ENCODE results near the gene TEX22. TPM values are rescaled to one million over a fixed set of nuclear protein-coding genes. Genes with fewer than 3 reads are reported as not detected.
A peak's percentile ranks its signal among the peaks of the same experiment; 100 is the strongest.

TEX22 gene
- total and polyA plus RNA-seq, 2 donors = 0.85 to 1.2 TPM

- H3K27me3 ChIP-seq (ENCODE audit: control insufficient read depth in 2 of 2, insufficient read depth in 1 of 2, low read length in 1 of 2) = peaks cover 23 to 49% of the 10 kb centered on the region in 2 donors
- peaks cover 12 to 38% of the 10 kb centered on the region in 2 donors for H3K4me1 ChIP-seq (ENCODE audit: control insufficient read depth in 2 of 2, insufficient read depth in 2 of 2, low read length in 2 of 2)
- H3K4me3 ChIP-seq (ENCODE audit: low read length in 2 of 2) = peak overlapping the region; percentile 32 to 81
- peak in 5 of 9 donors; percentile 55 to 86 (median 57) for DNase-seq (ENCODE audit: low read depth in 6 of 9, low spot score in 9 of 9)
- peak overlapping the region in 1 of 2 donors; percentile 61 for H3K27ac ChIP-seq (ENCODE audit: low read depth in 1 of 2, low read length in 1 of 2)
- WGBS = 4% methylated on average over 79 of the region's 79 CpGs
- no peaks in the 10 kb centered on the region for H3K9me3 ChIP-seq (ENCODE audit: control insufficient read depth in 2 of 2, insufficient read depth in 1 of 2, low read length in 1 of 2)
- no peaks in the 10 kb centered on the region for H3K36me3 ChIP-seq (ENCODE audit: control insufficient read depth in 2 of 2, insufficient read depth in 2 of 2, low read length in 1 of 2)
Measured at GRCh38 chr14:105414456-105415371, 16.4 kb downstream of the TEX22 start.

GRCh38 chr14:105415481-105416428 lies 17.4 kb downstream of the TEX22 start:
- WGBS = 97% methylated on average over 25 of the region's 25 CpGs
- no peak overlapping the region for H3K27ac ChIP-seq (ENCODE audit: low read depth in 1 of 2, low read length in 1 of 2)
- peak overlapping the region; percentile 32 to 81 for H3K4me3 ChIP-seq (ENCODE audit: low read length in 2 of 2)
- peaks cover 23 to 39% of the 10 kb centered on the region in 2 donors for H3K27me3 ChIP-seq (ENCODE audit: control insufficient read depth in 2 of 2, insufficient read depth in 1 of 2, low read length in 1 of 2)
- peaks cover 14 to 41% of the 10 kb centered on the region in 2 donors for H3K4me1 ChIP-seq (ENCODE audit: control insufficient read depth in 2 of 2, insufficient read depth in 2 of 2, low read length in 2 of 2)
- no peaks in the 10 kb centered on the region for H3K36me3 ChIP-seq (ENCODE audit: control insufficient read depth in 2 of 2, insufficient read depth in 2 of 2, low read length in 1 of 2)
- H3K9me3 ChIP-seq (ENCODE audit: control insufficient read depth in 2 of 2, insufficient read depth in 1 of 2, low read length in 1 of 2) = peaks cover 0 to 3% of the 10 kb centered on the region in 2 donors
- no peak for DNase-seq (ENCODE audit: low read depth in 6 of 9, low spot score in 9 of 9)

- H3K9me3 ChIP-seq (ENCODE audit: control insufficient read depth in 2 of 2, insufficient read depth in 1 of 2, low read length in 1 of 2) = peaks cover 0 to 3% of the 10 kb centered on the region in 2 donors
- H3K27ac ChIP-seq (ENCODE audit: low read depth in 1 of 2, low read length in 1 of 2) = no peak overlapping the region
- no peak for DNase-seq (ENCODE audit: low read depth in 6 of 9, low spot score in 9 of 9)
- H3K4me3 ChIP-seq (ENCODE audit: low read length in 2 of 2) = no peak overlapping the region
- peaks cover 14 to 31% of the 10 kb centered on the region in 2 donors for H3K27me3 ChIP-seq (ENCODE audit: control insufficient read depth in 2 of 2, insufficient read depth in 1 of 2, low read length in 1 of 2)
- 98% methylated on average over 11 of the region's 11 CpGs for WGBS
- peaks cover 17 to 44% of the 10 kb centered on the region in 2 donors for H3K4me1 ChIP-seq (ENCODE audit: control insufficient read depth in 2 of 2, insufficient read depth in 2 of 2, low read length in 2 of 2)
- peaks cover 0 to 1% of the 10 kb centered on the region in 2 donors for H3K36me3 ChIP-seq (ENCODE audit: control insufficient read depth in 2 of 2, insufficient read depth in 2 of 2, low read length in 1 of 2)
Measured at GRCh38 chr14:105416671-105417070, 18.3 kb downstream of the TEX22 start.

- 95% methylated on average over 3 of the region's 3 CpGs for WGBS
- H3K36me3 ChIP-seq (ENCODE audit: control insufficient read depth in 2 of 2, insufficient read depth in 2 of 2, low read length in 1 of 2) = peaks cover 0 to 3% of the 10 kb centered on the region in 2 donors
- no peak overlapping the region for H3K27ac ChIP-seq (ENCODE audit: low read depth in 1 of 2, low read length in 1 of 2)
- H3K9me3 ChIP-seq (ENCODE audit: control insufficient read depth in 2 of 2, insufficient read depth in 1 of 2, low read length in 1 of 2) = peaks cover 0 to 3% of the 10 kb centered on the region in 2 donors
- peaks cover 27 to 52% of the 10 kb centered on the region in 2 donors for H3K4me1 ChIP-seq (ENCODE audit: control insufficient read depth in 2 of 2, insufficient read depth in 2 of 2, low read length in 2 of 2)
- no peak overlapping the region for H3K4me3 ChIP-seq (ENCODE audit: low read length in 2 of 2)
- DNase-seq (ENCODE audit: low read depth in 6 of 9, low spot score in 9 of 9) = no peak
- H3K27me3 ChIP-seq (ENCODE audit: control insufficient read depth in 2 of 2, insufficient read depth in 1 of 2, low read length in 1 of 2) = peaks cover 7 to 21% of the 10 kb centered on the region in 2 donors
Measured at GRCh38 chr14:105417690-105418121, 19.4 kb downstream of the TEX22 start.

- peaks cover 30 to 50% of the 10 kb centered on the region in 2 donors for H3K4me1 ChIP-seq (ENCODE audit: control insufficient read depth in 2 of 2, insufficient read depth in 2 of 2, low read length in 2 of 2)
- 89% methylated on average over 19 of the region's 19 CpGs for WGBS
- peak overlapping the region in 1 of 2 donors; percentile 46 for H3K4me3 ChIP-seq (ENCODE audit: low read length in 2 of 2)
Measured at GRCh38 chr14:105418269-105419194, 20.2 kb downstream of the TEX22 start.

GRCh38 chr14:105419195-105420091 lies 21.1 kb downstream of the TEX22 start, which contains the start of gene MTA1:
Gene MTA1, plus strand, starts transcription at chr14:105419827. Its CDS starts 209 bp downstream, at chr14:105420036.
- Histone ChIP-seq H3K27ac (ENCODE audit: low read depth in 1 of 2, low read length in 1 of 2) (peak within 1 kb of the TSS; percentile 30 to 44), H3K9me3 (ENCODE audit: control insufficient read depth in 2 of 2, insufficient read depth in 1 of 2, low read length in 1 of 2) (peaks cover 0 to 3% of the 10 kb centered on the region in 2 donors), H3K4me1 (ENCODE audit: control insufficient read depth in 2 of 2, insufficient read depth in 2 of 2, low read length in 2 of 2) (peaks cover 30 to 45% of the 10 kb centered on the region in 2 donors), H3K4me3 (ENCODE audit: low read length in 2 of 2) (peak within 1 kb of the TSS; percentile 82 to 89), H3K36me3 (ENCODE audit: control insufficient read depth in 2 of 2, insufficient read depth in 2 of 2, low read length in 1 of 2) (peaks cover 0 to 3% of the 10 kb centered on the region in 2 donors), H3K27me3 (ENCODE audit: control insufficient read depth in 2 of 2, insufficient read depth in 1 of 2, low read length in 1 of 2) (peaks cover 0 to 4% of the 10 kb centered on the region in 2 donors)
- 9% methylated on average over 95 of the region's 96 CpGs for WGBS
- DNase-seq (ENCODE audit: low read depth in 6 of 9, low spot score in 9 of 9) = peak in 2 of 9 donors; percentile 30 to 68

More at GRCh38 chr14:105418269-105419194, 20.2 kb downstream of the TEX22 start:
- H3K36me3 ChIP-seq (ENCODE audit: control insufficient read depth in 2 of 2, insufficient read depth in 2 of 2, low read length in 1 of 2) = peaks cover 0 to 3% of the 10 kb centered on the region in 2 donors
- H3K9me3 ChIP-seq (ENCODE audit: control insufficient read depth in 2 of 2, insufficient read depth in 1 of 2, low read length in 1 of 2) = peaks cover 0 to 3% of the 10 kb centered on the region in 2 donors
- peaks cover 3 to 13% of the 10 kb centered on the region in 2 donors for H3K27me3 ChIP-seq (ENCODE audit: control insufficient read depth in 2 of 2, insufficient read depth in 1 of 2, low read length in 1 of 2)
- H3K27ac ChIP-seq (ENCODE audit: low read depth in 1 of 2, low read length in 1 of 2) = no peak overlapping the region
- no peak for DNase-seq (ENCODE audit: low read depth in 6 of 9, low spot score in 9 of 9)

GRCh38 chr14:105420101-105420973 lies 22.0 kb downstream of the TEX22 start:
- no peak for DNase-seq (ENCODE audit: low read depth in 6 of 9, low spot score in 9 of 9)

More at GRCh38 chr14:105420101-105420973, 22.0 kb downstream of the TEX22 start:
- Histone ChIP-seq H3K4me3 (ENCODE audit: low read length in 2 of 2) (peak overlapping the region; percentile 82 to 89), H3K27ac (ENCODE audit: low read depth in 1 of 2, low read length in 1 of 2) (peak overlapping the region in 1 of 2 donors; percentile 30), H3K9me3 (ENCODE audit: control insufficient read depth in 2 of 2, insufficient read depth in 1 of 2, low read length in 1 of 2) (peaks cover 0 to 3% of the 10 kb centered on the region in 2 donors), H3K36me3 (ENCODE audit: control insufficient read depth in 2 of 2, insufficient read depth in 2 of 2, low read length in 1 of 2) (peaks cover 8% of the 10 kb centered on the region in 2 donors), H3K4me1 (ENCODE audit: control insufficient read depth in 2 of 2, insufficient read depth in 2 of 2, low read length in 2 of 2) (peaks cover 30 to 39% of the 10 kb centered on the region in 2 donors), H3K27me3 (ENCODE audit: control insufficient read depth in 2 of 2, insufficient read depth in 1 of 2, low read length in 1 of 2) (no peaks in the 10 kb centered on the region)
- 4% methylated on average over 67 of the region's 67 CpGs for whole genome bisulfite sequencing
